ENCODE results near the gene RNASEH2B. TPM values are rescaled to one million over a fixed set of nuclear protein-coding genes. Genes with fewer than 3 reads are reported as not detected.

RNASEH2B gene
- total RNA-seq, 3 donors from 2014 or later, result 26.7 to 57.6 (median 31.6) TPM

- no peaks in the 10 kb centered on the region for H3K9me3 ChIP-seq
- intact Hi-C loops (cut with DNase I, micrococcal nuclease), result no loop called here
- DNase-seq (peak in 1 of 3 donors; percentile 48), ATAC-seq (peak; percentile 57)
- no peaks in the 10 kb centered on the region for H3K36me3 ChIP-seq (ENCODE audit: low read depth)
- no peak overlapping the region for H3K4me3 ChIP-seq
- no peaks in the 10 kb centered on the region for H3K4me1 ChIP-seq (ENCODE audit: low read depth)
- TF ChIP-seq, protein P1, sequence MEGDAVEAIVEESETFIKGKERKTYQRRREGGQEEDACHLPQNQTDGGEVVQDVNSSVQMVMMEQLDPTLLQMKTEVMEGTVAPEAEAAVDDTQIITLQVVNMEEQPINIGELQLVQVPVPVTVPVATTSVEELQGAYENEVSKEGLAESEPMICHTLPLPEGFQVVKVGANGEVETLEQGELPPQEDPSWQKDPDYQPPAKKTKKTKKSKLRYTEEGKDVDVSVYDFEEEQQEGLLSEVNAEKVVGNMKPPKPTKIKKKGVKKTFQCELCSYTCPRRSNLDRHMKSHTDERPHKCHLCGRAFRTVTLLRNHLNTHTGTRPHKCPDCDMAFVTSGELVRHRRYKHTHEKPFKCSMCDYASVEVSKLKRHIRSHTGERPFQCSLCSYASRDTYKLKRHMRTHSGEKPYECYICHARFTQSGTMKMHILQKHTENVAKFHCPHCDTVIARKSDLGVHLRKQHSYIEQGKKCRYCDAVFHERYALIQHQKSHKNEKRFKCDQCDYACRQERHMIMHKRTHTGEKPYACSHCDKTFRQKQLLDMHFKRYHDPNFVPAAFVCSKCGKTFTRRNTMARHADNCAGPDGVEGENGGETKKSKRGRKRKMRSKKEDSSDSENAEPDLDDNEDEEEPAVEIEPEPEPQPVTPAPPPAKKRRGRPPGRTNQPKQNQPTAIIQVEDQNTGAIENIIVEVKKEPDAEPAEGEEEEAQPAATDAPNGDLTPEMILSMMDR (IDR thresholded peaks at IDR 0.05), result no peak
Observed at GRCh38 chr13:50990818-50991506, 81.4 kb downstream of the RNASEH2B start.

GRCh38 chr13:50991579-50992521 lies 82.3 kb downstream of the RNASEH2B start:
- intact Hi-C loops (cut with DNase I, micrococcal nuclease), result no loop called here
- TF ChIP-seq, protein P1 (IDR thresholded peaks at IDR 0.05), result no peak
- Histone ChIP-seq H3K4me3 (no peak overlapping the region), H3K9me3 (no peaks in the 10 kb centered on the region), H3K4me1 (ENCODE audit: low read depth) (no peaks in the 10 kb centered on the region), H3K36me3 (ENCODE audit: low read depth) (no peaks in the 10 kb centered on the region)
- DNase-seq, result peak in 1 of 3 donors; percentile 27
- ATAC-seq, result peak; percentile 53

DNA sequence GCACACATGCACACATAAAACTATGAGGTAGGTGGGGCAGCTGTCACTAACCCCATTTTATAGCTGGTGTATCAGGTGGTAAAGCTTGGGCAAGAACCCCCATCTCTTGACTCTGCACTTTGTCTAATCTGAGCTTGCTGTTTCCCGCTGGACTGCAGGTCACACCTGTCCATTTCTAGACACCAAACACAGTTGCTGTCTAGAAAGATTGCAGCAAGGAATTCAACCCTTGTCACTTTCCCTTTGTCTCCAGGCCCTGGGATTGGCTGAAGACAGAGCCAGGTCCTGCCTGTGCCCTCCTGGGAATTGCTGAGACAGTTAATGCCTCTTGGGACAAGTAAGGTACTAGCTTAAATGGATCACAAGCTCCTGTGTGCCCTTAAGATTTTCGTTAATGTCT lies 83.8 kb downstream of the RNASEH2B start:
- ATAC-seq (peak; percentile 26), DNase-seq (no peak)
- H3K9me3 ChIP-seq, result no peaks in the 10 kb centered on the region
- intact Hi-C loops (cut with DNase I, micrococcal nuclease), result no loop called here
- H3K36me3 ChIP-seq (ENCODE audit: low read depth), result no peaks in the 10 kb centered on the region
- TF ChIP-seq, protein P1 (IDR thresholded peaks at IDR 0.05), result no peak
- H3K4me3 ChIP-seq, result no peak overlapping the region
- no peaks in the 10 kb centered on the region for H3K4me1 ChIP-seq (ENCODE audit: low read depth)

GRCh38 chr13:50993934-50994333 lies 84.3 kb downstream of the RNASEH2B start:
- ATAC-seq (no peak), DNase-seq (no peak)
- Histone ChIP-seq H3K9me3 (no peaks in the 10 kb centered on the region), H3K36me3 (ENCODE audit: low read depth) (no peaks in the 10 kb centered on the region), H3K4me3 (no peak overlapping the region), H3K4me1 (ENCODE audit: low read depth) (no peaks in the 10 kb centered on the region)
- TF ChIP-seq, protein P1 (IDR thresholded peaks at IDR 0.05), result no peak
- intact Hi-C loops (cut with DNase I, micrococcal nuclease), result no loop called here

- H3K4me1 ChIP-seq (ENCODE audit: low read depth), result no peaks in the 10 kb centered on the region
- TF ChIP-seq, protein P1 (IDR thresholded peaks at IDR 0.05), result no peak
- ATAC-seq (no peak), DNase-seq (no peak)
- intact Hi-C loops (cut with DNase I, micrococcal nuclease), result no loop called here
- H3K4me3 ChIP-seq, result no peak overlapping the region
- H3K36me3 ChIP-seq (ENCODE audit: low read depth), result no peaks in the 10 kb centered on the region
- H3K9me3 ChIP-seq, result no peaks in the 10 kb centered on the region
Observed at GRCh38 chr13:50994651-50995050, 85.1 kb downstream of the RNASEH2B start.
